ENCODE measurements around the gene TAL1. TPM values are rescaled to one million over a fixed set of nuclear protein-coding genes. Genes with fewer than 3 reads are reported as not detected.
A peak's percentile ranks its signal among the peaks of the same experiment; 100 is the strongest.

The TAL1 gene
- total and polyA plus RNA-seq, 7 donors = 1.2 to 3.9 (median 2.7) TPM; not detected in 1

DNA sequence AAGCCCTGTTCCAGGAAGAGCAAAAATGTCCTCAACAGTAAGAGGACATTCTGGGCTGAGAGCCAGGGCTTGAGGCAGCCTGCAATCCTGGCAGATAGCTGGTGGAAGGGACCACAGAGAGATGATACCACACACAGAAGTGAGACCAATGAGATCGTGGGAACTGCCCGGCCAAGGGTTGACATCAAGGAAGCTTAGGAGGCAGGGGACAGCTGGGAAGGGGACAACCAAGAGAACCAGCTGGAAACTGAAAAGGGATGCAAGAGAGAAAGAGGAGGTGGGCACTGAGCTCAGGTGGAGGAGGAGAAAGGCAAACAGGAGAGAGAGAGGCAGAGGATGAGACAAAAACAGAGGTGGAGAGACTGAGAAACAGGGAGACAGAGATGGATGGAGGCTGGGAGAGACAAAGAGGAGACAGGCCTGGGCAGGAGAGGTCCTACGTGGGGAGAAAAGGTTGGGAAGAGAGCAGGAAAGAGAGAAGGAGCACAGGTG, 51.4 kb downstream of the TAL1 start:
- peaks cover 0 to 30% (median 2%) of the 10 kb centered on the region in 3 donors for H3K27me3 ChIP-seq
- H3K27ac ChIP-seq = no peak overlapping the region
- TF ChIP-seq EP300 (IDR thresholded peaks at IDR 0.05) = no peak
- TF ChIP-seq, protein P1, sequence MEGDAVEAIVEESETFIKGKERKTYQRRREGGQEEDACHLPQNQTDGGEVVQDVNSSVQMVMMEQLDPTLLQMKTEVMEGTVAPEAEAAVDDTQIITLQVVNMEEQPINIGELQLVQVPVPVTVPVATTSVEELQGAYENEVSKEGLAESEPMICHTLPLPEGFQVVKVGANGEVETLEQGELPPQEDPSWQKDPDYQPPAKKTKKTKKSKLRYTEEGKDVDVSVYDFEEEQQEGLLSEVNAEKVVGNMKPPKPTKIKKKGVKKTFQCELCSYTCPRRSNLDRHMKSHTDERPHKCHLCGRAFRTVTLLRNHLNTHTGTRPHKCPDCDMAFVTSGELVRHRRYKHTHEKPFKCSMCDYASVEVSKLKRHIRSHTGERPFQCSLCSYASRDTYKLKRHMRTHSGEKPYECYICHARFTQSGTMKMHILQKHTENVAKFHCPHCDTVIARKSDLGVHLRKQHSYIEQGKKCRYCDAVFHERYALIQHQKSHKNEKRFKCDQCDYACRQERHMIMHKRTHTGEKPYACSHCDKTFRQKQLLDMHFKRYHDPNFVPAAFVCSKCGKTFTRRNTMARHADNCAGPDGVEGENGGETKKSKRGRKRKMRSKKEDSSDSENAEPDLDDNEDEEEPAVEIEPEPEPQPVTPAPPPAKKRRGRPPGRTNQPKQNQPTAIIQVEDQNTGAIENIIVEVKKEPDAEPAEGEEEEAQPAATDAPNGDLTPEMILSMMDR (IDR thresholded peaks at IDR 0.05) = no peak
- TF ChIP-seq POLR2A (IDR thresholded peaks at IDR 0.05) = no peak
- TF ChIP-seq POLR2AphosphoS5 (IDR thresholded peaks at IDR 0.05) = no peak
- H3K4me3 ChIP-seq = no peak overlapping the region
- DNase-seq = no peak
- H3K4me1 ChIP-seq = peaks cover 0 to 14% (median 12%) of the 10 kb centered on the region in 4 donors
- WGBS, 2 donors = 47 to 55% methylated on average over 3 of the region's 3 CpGs
- H3K9me3 ChIP-seq = no peaks in the 10 kb centered on the region
- H3K36me3 ChIP-seq = no peaks in the 10 kb centered on the region
- intact Hi-C loops (cut with DNase I) = no loop called here

DNA sequence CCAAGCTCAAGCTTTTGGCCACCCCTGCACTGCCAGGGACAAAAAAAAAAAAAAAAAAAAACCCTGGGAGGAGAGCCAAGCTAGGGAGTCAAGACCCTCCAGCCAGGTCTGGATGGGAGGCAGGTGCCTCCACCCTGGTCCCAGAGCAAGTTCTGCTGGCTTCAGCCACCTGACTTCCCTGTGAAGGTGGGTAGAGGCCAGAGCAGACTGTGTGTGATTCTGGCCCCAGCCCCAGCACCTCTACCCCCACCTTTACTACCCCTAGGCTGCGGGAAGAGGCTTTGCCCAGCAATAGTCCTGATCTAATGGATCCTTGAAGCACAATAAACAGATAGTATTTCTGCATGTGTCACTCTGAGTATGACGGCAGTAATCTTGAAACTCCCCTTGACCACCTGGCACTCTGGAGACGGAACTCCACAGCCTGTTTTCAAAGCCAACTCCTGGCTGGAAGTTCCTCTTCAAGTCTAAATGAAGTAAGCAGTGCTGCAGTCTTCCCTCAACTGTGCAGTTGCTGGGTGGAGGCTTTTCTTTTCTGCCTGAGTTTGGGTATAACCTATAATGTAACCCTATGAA, 51.9 kb downstream of the TAL1 start:
- H3K4me1 ChIP-seq = peaks cover 0 to 14% (median 12%) of the 10 kb centered on the region in 4 donors
- peaks cover 0 to 30% (median 2%) of the 10 kb centered on the region in 3 donors for H3K27me3 ChIP-seq
- H3K36me3 ChIP-seq = no peaks in the 10 kb centered on the region
- 17 to 57% methylated on average over 3 of the region's 3 CpGs for WGBS, 2 donors
- peak overlapping the region in 1 of 4 donors; percentile 47 for H3K4me3 ChIP-seq
- no peak overlapping the region for H3K27ac ChIP-seq
- intact Hi-C loops (cut with DNase I) = loop anchor here (2.0 kb wide), 1 partner anchor 531 kb away; no protein-coding TSS in a partner anchor
- no peaks in the 10 kb centered on the region for H3K9me3 ChIP-seq
- TF ChIP-seq POLR2A (IDR thresholded peaks at IDR 0.05) (no peak), POLR2AphosphoS5 (IDR thresholded peaks at IDR 0.05) (no peak), EP300 (IDR thresholded peaks at IDR 0.05) (no peak)
- TF ChIP-seq, protein P1 (IDR thresholded peaks at IDR 0.05) = no peak
- DNase-seq = no peak

DNA sequence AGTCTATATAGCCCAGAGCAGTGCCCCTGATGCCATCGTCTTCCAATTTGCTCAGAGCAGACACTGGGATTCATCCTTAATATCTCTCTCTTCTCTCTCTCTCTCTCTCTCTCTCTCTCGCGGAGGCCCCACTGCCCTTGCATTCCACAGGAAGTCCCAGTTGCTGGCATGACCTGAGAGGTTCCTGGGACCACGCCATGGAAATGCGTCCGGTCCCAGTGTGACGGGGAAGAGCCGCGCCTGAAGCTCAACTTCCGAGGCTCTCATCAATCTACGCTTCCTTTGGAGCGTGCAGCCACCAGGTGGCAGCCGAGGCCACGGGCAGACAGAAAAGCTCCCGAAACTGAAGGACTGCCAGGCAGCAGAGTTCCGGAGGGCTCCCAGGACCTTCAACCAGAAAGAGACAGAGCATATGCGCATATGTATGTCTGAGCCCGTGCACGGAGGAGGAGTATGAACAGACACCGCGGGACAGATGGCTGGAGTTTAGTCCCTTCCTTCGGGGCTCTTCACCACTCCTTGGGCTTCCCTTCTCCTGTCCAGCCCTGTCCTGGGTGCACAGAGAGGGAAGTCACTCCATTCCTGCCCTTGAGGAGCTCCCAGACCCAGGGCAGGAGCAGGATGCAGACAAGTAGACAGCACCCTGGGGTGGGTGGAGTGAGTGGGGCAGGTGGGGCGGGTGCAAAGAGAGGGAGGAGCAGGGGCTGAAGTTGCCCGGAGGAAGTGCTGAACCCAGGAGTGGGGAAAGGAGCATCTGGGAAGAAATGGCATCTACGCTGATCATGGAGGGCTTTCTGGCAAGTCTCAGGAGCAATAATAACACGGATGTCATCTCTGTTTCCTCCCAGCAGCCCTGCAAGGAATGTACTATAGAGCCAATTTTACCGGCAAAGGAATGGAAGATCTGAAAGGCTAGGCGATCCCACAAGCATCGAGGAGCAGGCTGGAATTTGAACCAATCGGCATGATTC, 52.7 kb downstream of the TAL1 start:
- DNase-seq = peak; percentile 92
- Histone ChIP-seq H3K27ac (peak overlapping the region in 2 of 4 donors; percentile 19 to 55), H3K4me1 (peaks cover 0 to 14% (median 12%) of the 10 kb centered on the region in 4 donors)

DNA sequence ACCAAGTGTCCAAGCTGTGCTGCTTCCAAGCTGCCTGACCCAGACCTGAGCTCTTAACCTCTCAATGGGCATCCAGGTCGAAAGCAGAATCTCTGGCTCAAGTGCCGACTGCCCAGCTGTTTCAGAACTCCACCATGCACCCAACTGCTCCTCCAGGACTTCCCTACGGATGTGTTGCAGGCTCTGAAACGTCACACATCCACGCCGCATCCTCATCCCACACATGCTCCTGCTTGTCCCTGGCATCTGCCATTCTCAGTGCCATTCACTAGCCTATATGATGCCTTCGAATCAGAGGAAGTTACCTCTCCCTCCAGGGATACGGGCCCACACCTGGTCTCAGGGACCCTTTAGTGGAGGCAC, 53.4 kb downstream of the TAL1 start:
- intact Hi-C loops (cut with DNase I) = loop anchor here (2.0 kb wide), 1 partner anchor 532 kb away; no protein-coding TSS in a partner anchor

More for the DNA sequence above, 52.7 kb downstream of the TAL1 start:
- Histone ChIP-seq H3K36me3 (no peaks in the 10 kb centered on the region), H3K4me3 (peak overlapping the region; percentile 18 to 47 (median 30)), H3K9me3 (no peaks in the 10 kb centered on the region), H3K27me3 (peaks cover 0 to 30% (median 2%) of the 10 kb centered on the region in 3 donors)
- WGBS, 2 donors = 3 to 8% methylated on average over 30 of the region's 30 CpGs
- intact Hi-C loops (cut with DNase I) = loop anchor here (2.0 kb wide), 1 partner anchor 531 kb away; no protein-coding TSS in a partner anchor
- TF ChIP-seq, protein P1 (IDR thresholded peaks at IDR 0.05) = peak; percentile 69 to 89 (median 74)
- TF ChIP-seq POLR2A (IDR thresholded peaks at IDR 0.05) (no peak), EP300 (IDR thresholded peaks at IDR 0.05) (no peak), POLR2AphosphoS5 (IDR thresholded peaks at IDR 0.05) (peak in 2 of 4 donors; percentile 26 to 33)

More for the DNA sequence above, 53.4 kb downstream of the TAL1 start:
- Histone ChIP-seq H3K27ac (no peak overlapping the region), H3K27me3 (peaks cover 0 to 26% (median 2%) of the 10 kb centered on the region in 3 donors), H3K4me3 (peak overlapping the region in 1 of 4 donors; percentile 47), H3K9me3 (no peaks in the 10 kb centered on the region), H3K4me1 (peaks cover 0 to 14% (median 12%) of the 10 kb centered on the region in 4 donors), H3K36me3 (no peaks in the 10 kb centered on the region)
- 82 to 85% methylated on average over 8 of the region's 8 CpGs for WGBS, 2 donors
- TF ChIP-seq EP300 (IDR thresholded peaks at IDR 0.05) (no peak), POLR2AphosphoS5 (IDR thresholded peaks at IDR 0.05) (no peak), POLR2A (IDR thresholded peaks at IDR 0.05) (no peak)
- TF ChIP-seq, protein P1 (IDR thresholded peaks at IDR 0.05) = no peak
- DNase-seq = no peak
